Thoracic aorta (tissue), 2 donors: Measurements from ENCODE around the gene PBRM1. TPM values are rescaled to one million over a fixed set of nuclear protein-coding genes. Genes with fewer than 3 reads are reported as not detected.

ENCODE experiments used
- ATAC-seq: fragments of 150-250 bp; one replicate; pipeline ENCODE4 v1.8.0; 2017; ENCODE audit warnings: low read depth; ENCODE audit not compliant: insufficient number of reproducible peaks, low FRiP score
- DNase-seq: peaks from one replicate; pipeline ENCODE4 v3.0.0-alpha.2; 2020; ENCODE audit warnings: low spot score
- H3K27ac ChIP-seq, 2 donors: fragments of 200-600 bp; sonication (generic); 1 replicate in 1 of 2; 2 replicates in 1 of 2; pipeline ENCODE4 v1.5.1; 2016; ENCODE audit warnings: mild to moderate bottlenecking in 2 of 2, moderate library complexity in 2 of 2
- H3K27me3 ChIP-seq: fragments of 200-600 bp; sonication (generic); replicated peaks from 2 replicates; pipeline ENCODE4 v1.6.0; 2016; ENCODE audit warnings: mild to moderate bottlenecking; ENCODE audit not compliant: insufficient read depth
- H3K36me3 ChIP-seq: fragments of 200-600 bp; sonication (generic); one replicate; pipeline ENCODE4 v1.5.1; 2016
- H3K4me1 ChIP-seq, 2 donors: fragments of 200-600 bp; sonication (generic); 1 replicate in 1 of 2; 2 replicates in 1 of 2; pipeline versions ENCODE4 v1.5.1 to v1.6.0; 2016; ENCODE audit warnings: low read depth in 2 of 2, mild to moderate bottlenecking in 1 of 2; ENCODE audit not compliant: control insufficient read depth in 1 of 2
- H3K4me3 ChIP-seq: fragments of 200-600 bp; sonication (generic); 2 replicates; pipeline ENCODE4 v1.5.1; 2016; ENCODE audit warnings: mild to moderate bottlenecking
- H3K9me3 ChIP-seq: fragments of 200-600 bp; sonication (generic); 2 replicates; pipeline ENCODE4 v1.5.1; 2016
- total RNA-seq, 2 donors: library from RNA; depleted of rRNA; stranded (reverse); fragments of >200 nt; gene quantifications; one replicate each; pipeline versions ENCODE4 v1.1.0 to v1.2.3, GENCODE V29; 2016
- TF ChIP-seq, protein P1 (sequence below): fragments of 200-600 bp; sonication (generic); IDR thresholded peaks from one replicate; pipeline ENCODE4 v1.5.1; 2019; ENCODE audit warnings: antibody characterized with exemption

Gene PBRM1
- total RNA-seq, 2 donors from 2014 or later = 84.5 to 87.2 TPM

DNA sequence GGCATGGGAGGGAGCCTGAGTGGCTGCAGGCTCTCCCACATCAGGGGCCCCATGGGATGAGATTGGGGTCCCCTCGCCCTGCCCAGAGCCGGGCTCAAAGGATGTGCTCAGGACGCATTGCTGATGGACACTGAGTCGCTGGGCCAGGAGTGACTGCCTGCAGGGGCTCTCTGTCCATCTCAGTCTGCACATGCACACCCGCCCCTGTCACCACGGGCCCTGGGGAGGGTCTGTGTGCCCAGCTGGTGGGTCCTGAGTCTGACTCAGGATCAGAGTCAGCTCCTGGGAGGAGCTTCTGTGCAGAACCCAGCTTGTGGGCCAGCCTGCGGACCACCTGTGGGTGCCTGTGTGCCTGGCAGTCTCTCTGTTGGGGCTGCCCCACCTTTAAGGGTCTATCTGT lies 172.4 kb downstream of the PBRM1 start:
- ATAC-seq = no peak

DNA sequence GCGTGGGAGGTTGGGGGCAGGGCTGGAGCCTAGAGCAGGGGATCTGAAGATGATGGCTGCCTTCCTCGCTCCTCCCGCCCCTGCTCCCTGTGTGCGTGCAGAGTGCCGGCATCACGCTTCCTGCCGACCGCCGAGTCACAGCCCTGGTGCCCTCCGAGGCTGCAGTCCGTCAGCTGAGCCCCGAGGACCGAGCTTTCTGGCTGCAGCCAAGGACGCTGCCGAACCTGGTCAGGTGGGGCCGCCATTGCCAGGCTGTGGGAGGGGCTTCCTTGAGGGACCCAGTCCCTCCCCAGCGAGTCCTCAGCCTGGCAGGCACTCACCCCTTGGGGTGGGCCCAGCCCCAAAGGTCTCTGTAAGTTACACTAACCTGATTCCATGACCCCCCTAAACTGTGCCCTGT lies 173.0 kb downstream of the PBRM1 start:
- no peaks in the 10 kb centered on the region for H3K4me1 ChIP-seq
- no peaks in the 10 kb centered on the region for H3K9me3 ChIP-seq
- DNase-seq (no peak), ATAC-seq (no peak)
- H3K27me3 ChIP-seq = no peaks in the 10 kb centered on the region
- H3K27ac ChIP-seq = no peak overlapping the region
- H3K4me3 ChIP-seq = no peak overlapping the region
- TF ChIP-seq, protein P1, sequence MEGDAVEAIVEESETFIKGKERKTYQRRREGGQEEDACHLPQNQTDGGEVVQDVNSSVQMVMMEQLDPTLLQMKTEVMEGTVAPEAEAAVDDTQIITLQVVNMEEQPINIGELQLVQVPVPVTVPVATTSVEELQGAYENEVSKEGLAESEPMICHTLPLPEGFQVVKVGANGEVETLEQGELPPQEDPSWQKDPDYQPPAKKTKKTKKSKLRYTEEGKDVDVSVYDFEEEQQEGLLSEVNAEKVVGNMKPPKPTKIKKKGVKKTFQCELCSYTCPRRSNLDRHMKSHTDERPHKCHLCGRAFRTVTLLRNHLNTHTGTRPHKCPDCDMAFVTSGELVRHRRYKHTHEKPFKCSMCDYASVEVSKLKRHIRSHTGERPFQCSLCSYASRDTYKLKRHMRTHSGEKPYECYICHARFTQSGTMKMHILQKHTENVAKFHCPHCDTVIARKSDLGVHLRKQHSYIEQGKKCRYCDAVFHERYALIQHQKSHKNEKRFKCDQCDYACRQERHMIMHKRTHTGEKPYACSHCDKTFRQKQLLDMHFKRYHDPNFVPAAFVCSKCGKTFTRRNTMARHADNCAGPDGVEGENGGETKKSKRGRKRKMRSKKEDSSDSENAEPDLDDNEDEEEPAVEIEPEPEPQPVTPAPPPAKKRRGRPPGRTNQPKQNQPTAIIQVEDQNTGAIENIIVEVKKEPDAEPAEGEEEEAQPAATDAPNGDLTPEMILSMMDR = no peak
- H3K36me3 ChIP-seq = no peaks in the 10 kb centered on the region

More for the DNA sequence above, 172.4 kb downstream of the PBRM1 start:
- Histone ChIP-seq H3K4me1 (no peaks in the 10 kb centered on the region), H3K9me3 (no peaks in the 10 kb centered on the region), H3K36me3 (no peaks in the 10 kb centered on the region), H3K27me3 (no peaks in the 10 kb centered on the region), H3K4me3 (no peak overlapping the region), H3K27ac (no peak overlapping the region)
- TF ChIP-seq, protein P1 = no peak
- no peak for DNase-seq

GRCh38 chr3:52512105-52512504 lies 173.6 kb downstream of the PBRM1 start:
- Histone ChIP-seq H3K9me3 (no peaks in the 10 kb centered on the region), H3K4me3 (no peak overlapping the region), H3K4me1 (no peaks in the 10 kb centered on the region), H3K36me3 (no peaks in the 10 kb centered on the region), H3K27me3 (no peaks in the 10 kb centered on the region), H3K27ac (no peak overlapping the region)
- no peak for ATAC-seq
- DNase-seq = no peak
- TF ChIP-seq, protein P1 = no peak

DNA sequence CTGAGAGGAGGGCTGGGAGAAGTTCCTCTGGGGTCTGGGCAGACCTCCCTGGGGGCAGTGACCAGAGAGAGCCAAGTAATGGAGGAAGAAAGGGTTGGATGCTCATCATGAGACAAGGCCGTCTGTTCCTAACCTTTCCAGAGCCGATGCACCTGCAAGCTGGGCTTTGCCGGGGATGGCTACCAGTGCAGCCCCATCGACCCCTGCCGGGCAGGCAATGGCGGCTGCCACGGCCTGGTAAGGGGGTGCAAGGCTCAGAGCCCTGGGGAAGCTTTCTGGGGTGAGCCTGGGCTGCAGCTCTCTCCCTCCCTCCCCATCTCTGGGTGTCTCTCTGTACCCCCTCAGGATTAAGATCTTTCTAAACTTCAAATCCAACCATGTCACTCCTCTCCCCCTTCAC lies 174.2 kb downstream of the PBRM1 start:
- H3K9me3 ChIP-seq = no peaks in the 10 kb centered on the region
- H3K4me1 ChIP-seq = no peaks in the 10 kb centered on the region
- H3K4me3 ChIP-seq = no peak overlapping the region
- no peak for ATAC-seq
- DNase-seq = no peak
- no peaks in the 10 kb centered on the region for H3K27me3 ChIP-seq
- H3K27ac ChIP-seq = no peak overlapping the region
- TF ChIP-seq, protein P1 = no peak
- H3K36me3 ChIP-seq = no peaks in the 10 kb centered on the region

- ATAC-seq = no peak
- Histone ChIP-seq H3K4me1 (no peaks in the 10 kb centered on the region), H3K27ac (no peak overlapping the region), H3K9me3 (no peaks in the 10 kb centered on the region), H3K4me3 (no peak overlapping the region), H3K36me3 (no peaks in the 10 kb centered on the region), H3K27me3 (no peaks in the 10 kb centered on the region)
- no peak for DNase-seq
- TF ChIP-seq, protein P1 = no peak
Observed at GRCh38 chr3:52509753-52510328, 175.9 kb downstream of the PBRM1 start.
